ENCODE results near the gene MPO. TPM values are rescaled to one million over a fixed set of nuclear protein-coding genes. Genes with fewer than 3 reads are reported as not detected.
A peak's percentile ranks its signal among the peaks of the same experiment; 100 is the strongest.

The MPO gene
- total and polyA plus RNA-seq, 2 experiments from 2014 or later = not detected

- H3K4me1 ChIP-seq (ENCODE audit: low read depth) = no peaks in the 10 kb centered on the region
- TF ChIP-seq CTCF (IDR thresholded peaks at IDR 0.05; ENCODE audit: low read depth, low read length) = no peak
- DNase-seq (ENCODE audit: low read depth in 1 of 2, low spot score in 1 of 2) = no peak
Observed at GRCh38 chr17:58271216-58271931, 9.4 kb downstream of the MPO start.

GRCh38 chr17:58270476-58271215 lies 10.1 kb downstream of the MPO start:
- no peaks in the 10 kb centered on the region for H3K4me1 ChIP-seq (ENCODE audit: low read depth)
- H3K27me3 ChIP-seq = no peaks in the 10 kb centered on the region
- peak; percentile 13 for TF ChIP-seq CTCF (IDR thresholded peaks at IDR 0.05; ENCODE audit: low read depth, low read length)
- H3K4me3 ChIP-seq = no peak overlapping the region
- no peaks in the 10 kb centered on the region for H3K9me3 ChIP-seq (ENCODE audit: low read depth)
- H3K27ac ChIP-seq = no peak overlapping the region
- DNase-seq (ENCODE audit: low read depth in 1 of 2, low spot score in 1 of 2) = no peak
- no peaks in the 10 kb centered on the region for H3K36me3 ChIP-seq

More at GRCh38 chr17:58271216-58271931, 9.4 kb downstream of the MPO start:
- no peak overlapping the region for H3K4me3 ChIP-seq
- no peaks in the 10 kb centered on the region for H3K9me3 ChIP-seq (ENCODE audit: low read depth)
- H3K36me3 ChIP-seq = no peaks in the 10 kb centered on the region
- H3K27ac ChIP-seq = no peak overlapping the region
- H3K27me3 ChIP-seq = no peaks in the 10 kb centered on the region

GRCh38 chr17:58269557-58270291 lies 11.0 kb downstream of the MPO start:
- H3K27me3 ChIP-seq = no peaks in the 10 kb centered on the region
- H3K4me3 ChIP-seq = no peak overlapping the region
- no peak for TF ChIP-seq CTCF (IDR thresholded peaks at IDR 0.05; ENCODE audit: low read depth, low read length)
- no peak for DNase-seq (ENCODE audit: low read depth in 1 of 2, low spot score in 1 of 2)
- H3K27ac ChIP-seq = no peak overlapping the region
- H3K4me1 ChIP-seq (ENCODE audit: low read depth) = no peaks in the 10 kb centered on the region
- H3K36me3 ChIP-seq = no peaks in the 10 kb centered on the region
- H3K9me3 ChIP-seq (ENCODE audit: low read depth) = no peaks in the 10 kb centered on the region

GRCh38 chr17:58268774-58269556 lies 11.8 kb downstream of the MPO start:
- no peak for DNase-seq (ENCODE audit: low read depth in 1 of 2, low spot score in 1 of 2)
- Histone ChIP-seq H3K4me1 (ENCODE audit: low read depth) (no peaks in the 10 kb centered on the region), H3K27ac (no peak overlapping the region), H3K4me3 (no peak overlapping the region), H3K36me3 (no peaks in the 10 kb centered on the region), H3K9me3 (ENCODE audit: low read depth) (no peaks in the 10 kb centered on the region), H3K27me3 (peaks cover under 1% of the 10 kb centered on the region)
- TF ChIP-seq CTCF (IDR thresholded peaks at IDR 0.05; ENCODE audit: low read depth, low read length) = no peak

- no peaks in the 10 kb centered on the region for H3K36me3 ChIP-seq
- no peak for TF ChIP-seq CTCF (IDR thresholded peaks at IDR 0.05; ENCODE audit: low read depth, low read length)
- H3K4me3 ChIP-seq = no peak overlapping the region
- no peaks in the 10 kb centered on the region for H3K4me1 ChIP-seq (ENCODE audit: low read depth)
- no peak overlapping the region for H3K27ac ChIP-seq
- H3K9me3 ChIP-seq (ENCODE audit: low read depth) = no peaks in the 10 kb centered on the region
- DNase-seq (ENCODE audit: low read depth in 1 of 2, low spot score in 1 of 2) = no peak
- H3K27me3 ChIP-seq = peaks cover 6% of the 10 kb centered on the region
Observed at GRCh38 chr17:58268326-58268725, 12.4 kb downstream of the MPO start.

All from cardiac muscle cell (in vitro differentiated cells and primary cell).